GM21381 (cell line): ENCODE data around the gene TMTC1.

ENCODE experiments used
- ATAC-seq: cut with Tn5 transposase; IDR thresholded peaks from one replicate; pipeline ENCODE4 v1.9.1; 2021; ENCODE audit warnings: mild to moderate bottlenecking, moderate library complexity; ENCODE audit not compliant: unreplicated experiment

The TMTC1 gene

DNA sequence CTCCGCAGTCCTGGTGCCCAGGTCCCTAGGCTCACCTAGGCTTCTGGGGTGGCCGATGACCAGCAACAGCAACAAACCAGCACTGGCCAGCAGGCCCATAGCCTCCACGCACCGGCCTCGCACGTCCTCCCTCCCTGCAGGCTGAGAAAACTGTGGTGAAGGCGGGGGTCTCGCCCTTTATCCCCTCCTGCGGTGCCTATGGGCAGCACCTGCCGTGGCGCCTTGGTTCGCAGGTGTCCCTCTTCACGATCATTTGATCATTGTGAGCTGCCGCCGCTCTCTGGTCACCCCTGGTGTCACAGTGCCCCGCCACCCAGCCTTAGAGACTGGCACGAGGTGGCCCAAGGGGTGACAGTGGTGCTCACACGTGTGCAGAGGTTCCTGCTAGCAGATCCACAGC is 286.2 kb downstream of the TMTC1 start, which contains the start of gene OVCH1:
TSS of gene OVCH1 (minus strand) at position 99 of the 400 bp plus-strand sequence. CDS start at position 99, 0 bp downstream.
- ATAC-seq: no peak

DNA sequence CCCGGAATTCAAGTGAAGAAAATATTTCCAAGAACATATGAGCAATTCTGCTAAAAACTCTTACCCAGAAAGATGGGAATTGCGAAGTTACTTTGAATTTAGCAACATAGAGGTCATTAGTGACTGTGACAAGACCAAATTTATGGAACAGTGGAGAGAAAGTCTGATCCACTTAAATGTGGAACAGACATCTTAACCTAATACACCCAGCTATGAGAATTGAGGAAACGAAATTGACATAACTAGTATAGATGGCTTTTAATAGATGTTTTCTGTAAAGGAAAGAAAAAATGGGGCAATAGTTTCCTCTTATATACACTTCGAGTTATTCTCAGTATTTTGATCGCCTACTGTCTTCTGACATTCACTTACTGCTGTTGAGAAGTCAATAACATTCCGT is 290.9 kb downstream of the TMTC1 start:
- ATAC-seq: no peak

DNA sequence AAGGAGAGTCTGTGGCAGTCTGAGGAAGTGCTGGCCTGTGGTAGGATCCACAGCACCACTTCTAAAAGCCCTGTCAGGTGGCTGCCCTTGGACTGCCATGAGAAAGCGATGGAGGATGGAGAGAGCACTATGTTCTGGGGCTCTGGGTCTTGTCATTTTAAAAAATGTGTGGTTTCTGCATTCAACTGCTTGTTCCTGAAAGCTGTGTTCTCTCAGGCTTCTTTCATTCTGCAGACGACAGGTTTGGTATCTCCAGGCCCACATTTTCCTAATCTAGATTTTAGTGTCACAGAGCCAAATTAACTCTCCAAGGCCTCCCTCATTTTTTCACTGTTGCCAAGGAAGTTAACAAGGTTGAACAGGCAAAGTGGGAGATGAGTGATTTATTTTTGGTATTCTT is 296.8 kb downstream of the TMTC1 start:
- ATAC-seq: no peak

DNA sequence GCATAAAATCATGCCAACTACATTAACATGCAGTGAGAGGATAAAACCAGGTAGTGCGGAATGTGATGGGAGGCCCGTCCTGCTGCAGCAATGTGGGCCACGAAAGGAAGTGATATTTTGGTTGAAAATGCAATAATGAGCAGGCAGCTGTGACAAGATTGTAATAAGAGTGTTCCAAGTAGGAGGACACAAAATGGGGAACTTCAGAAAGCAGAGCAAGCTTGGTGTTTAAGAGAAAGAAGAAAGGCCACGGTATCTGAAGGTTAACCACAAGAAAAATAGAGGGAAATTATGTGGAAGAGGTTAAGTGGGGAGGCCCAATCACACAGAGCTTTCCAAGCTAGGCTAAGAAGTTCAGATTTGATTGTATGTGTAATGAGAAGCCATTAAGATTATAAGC is 320.5 kb downstream of the TMTC1 start:
- ATAC-seq: no peak

DNA sequence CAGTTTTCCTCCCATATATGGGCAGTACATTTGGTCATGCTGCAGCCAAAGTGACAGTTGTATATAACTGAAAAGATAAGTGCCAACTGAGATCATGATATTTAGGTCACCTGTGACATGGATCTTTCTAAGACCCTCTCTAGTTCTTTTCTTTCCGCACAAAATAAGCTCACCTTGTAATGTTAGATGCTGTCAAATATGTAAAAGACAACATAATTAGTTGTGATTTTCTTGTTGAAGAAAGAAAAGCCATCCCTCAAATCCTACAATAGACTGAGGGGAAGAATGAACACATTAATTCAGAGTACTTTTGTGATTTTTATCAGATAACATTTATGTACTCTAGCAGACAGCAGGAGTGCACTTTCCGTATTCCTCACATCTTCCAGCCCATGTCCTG is 323.7 kb downstream of the TMTC1 start:
- no peak for ATAC-seq

DNA sequence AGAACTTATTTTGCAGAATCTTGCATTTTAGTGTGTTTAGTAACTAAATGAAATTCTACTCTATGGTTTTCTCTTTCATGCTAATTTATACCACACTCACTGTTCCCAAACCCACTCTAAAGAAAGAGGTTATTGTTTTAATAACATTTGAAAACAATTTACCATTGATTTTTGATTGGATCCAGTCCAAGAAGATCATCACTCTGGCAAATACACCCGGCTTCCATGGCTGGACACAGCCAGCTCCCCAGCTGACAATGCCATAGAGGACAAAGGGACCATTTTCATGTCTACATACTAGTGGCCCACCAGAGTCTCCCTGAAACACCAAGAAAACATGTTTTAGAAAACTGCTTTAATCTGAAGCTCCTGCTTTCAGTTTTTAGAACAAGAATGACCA is 328.7 kb downstream of the TMTC1 start:
- ATAC-seq: no peak

DNA sequence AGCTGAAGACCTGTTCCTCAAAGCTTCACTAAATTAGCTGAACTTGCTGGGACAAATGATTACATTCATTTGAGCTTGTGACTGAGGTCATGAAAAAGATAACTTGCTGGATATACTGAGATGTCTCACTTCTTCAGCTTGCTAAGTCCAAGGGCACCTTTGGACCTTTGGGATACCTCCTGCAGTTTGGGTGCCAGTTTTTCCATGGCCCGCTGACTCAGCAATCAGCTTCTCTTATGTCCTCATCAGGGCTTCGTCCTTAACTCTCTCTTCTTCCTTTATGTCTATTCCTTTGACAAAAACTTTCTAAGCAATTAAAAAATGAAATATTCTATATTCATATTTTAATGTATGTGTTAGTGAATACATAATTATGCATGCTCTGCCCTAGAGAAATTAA is 331.9 kb downstream of the TMTC1 start:
- ATAC-seq: no peak
